Activated T-cell treated with anti-CD3 and anti-CD28 coated beads, Interleukin-2, amount 50 U/mL, for 24 hours (primary cell): ENCODE measurements around the gene RNF5.
A peak's percentile ranks its signal among the peaks of the same experiment; 100 is the strongest.
"Not testable (repeated sequence)": the region's sequence is repeated elsewhere in the genome, so short reads cannot be mapped to it uniquely, and the experiment has no call there.

Experiments
- DNase-seq: peaks from one replicate; pipeline ENCODE4 v3.0.0-alpha.2; 2020
- H3K27ac Mint-ChIP-seq: 2 replicates; pipeline ENCODE4 v1.8.0; 2020; ENCODE audit warnings: mild to moderate bottlenecking, mixed read lengths
- H3K27me3 Mint-ChIP-seq: 2 replicates; pipeline ENCODE4 v1.8.0; 2020; ENCODE audit warnings: mixed read lengths
- H3K36me3 Mint-ChIP-seq: 2 replicates; pipeline ENCODE4 v1.8.0; 2020; ENCODE audit warnings: low read depth, mixed read lengths
- H3K4me1 Mint-ChIP-seq: 2 replicates; pipeline ENCODE4 v1.8.0; 2020; ENCODE audit warnings: low read depth, mixed read lengths
- H3K4me3 Mint-ChIP-seq: 2 replicates; pipeline ENCODE4 v1.8.0; 2020; ENCODE audit warnings: mild to moderate bottlenecking, moderate library complexity, mixed read lengths
- H3K9me3 Mint-ChIP-seq: 2 replicates; pipeline ENCODE4 v1.8.0; 2020; ENCODE audit warnings: mixed read lengths

The RNF5 gene

GRCh38 chr6:32187725-32188380 lies 9.6 kb downstream of the RNF5 start:
- H3K27me3 Mint-ChIP-seq, DNase-seq, H3K9me3 Mint-ChIP-seq: not testable (repeated sequence)
- Mint-ChIP-seq H3K36me3 (peaks cover 83% of the 10 kb centered on the region), H3K4me3 (peak overlapping the region; percentile 93), H3K27ac (peak overlapping the region; percentile 92), H3K4me1 (peaks cover 67% of the 10 kb centered on the region)

GRCh38 chr6:32188381-32189068 lies 10.3 kb downstream of the RNF5 start:
- no peaks in the 10 kb centered on the region for H3K9me3 Mint-ChIP-seq
- H3K36me3 Mint-ChIP-seq: peaks cover 77% of the 10 kb centered on the region
- H3K4me3 Mint-ChIP-seq: peak overlapping the region; percentile 93
- peak overlapping the region; percentile 92 for H3K27ac Mint-ChIP-seq
- peaks cover 66% of the 10 kb centered on the region for H3K4me1 Mint-ChIP-seq
- H3K27me3 Mint-ChIP-seq: no peaks in the 10 kb centered on the region
- no peak for DNase-seq

- H3K27me3 Mint-ChIP-seq: no peaks in the 10 kb centered on the region
- H3K4me1 Mint-ChIP-seq: peaks cover 68% of the 10 kb centered on the region
These were observed 11.0 kb downstream of the RNF5 start for GRCh38 chr6:32189069-32189741.

GRCh38 chr6:32189742-32190053 lies 11.5 kb downstream of the RNF5 start:
- H3K27me3 Mint-ChIP-seq: no peaks in the 10 kb centered on the region
- peaks cover 71% of the 10 kb centered on the region for H3K4me1 Mint-ChIP-seq
- DNase-seq: no peak
- H3K27ac Mint-ChIP-seq: peak overlapping the region; percentile 92
- H3K4me3 Mint-ChIP-seq: peak overlapping the region; percentile 93
- no peaks in the 10 kb centered on the region for H3K9me3 Mint-ChIP-seq
- peaks cover 68% of the 10 kb centered on the region for H3K36me3 Mint-ChIP-seq

More at GRCh38 chr6:32189069-32189741, 11.0 kb downstream of the RNF5 start:
- peak; percentile 39 for DNase-seq
- Mint-ChIP-seq H3K4me3 (peak overlapping the region; percentile 93), H3K27ac (peak overlapping the region; percentile 92), H3K36me3 (peaks cover 70% of the 10 kb centered on the region), H3K9me3 (no peaks in the 10 kb centered on the region)

- Mint-ChIP-seq H3K27me3 (no peaks in the 10 kb centered on the region), H3K9me3 (no peaks in the 10 kb centered on the region), H3K4me3 (peak within 1 kb of the TSS; percentile 93), H3K27ac (peak within 1 kb of the TSS; percentile 99), H3K4me1 (peaks cover 77% of the 10 kb centered on the region), H3K36me3 (peaks cover 65% of the 10 kb centered on the region)
- DNase-seq: peak; percentile 84
These were observed 12.0 kb downstream of the RNF5 start, which contains the start of gene PBX2 for GRCh38 chr6:32190054-32190851. TSS of gene PBX2 (minus strand) at chr6:32190202. CDS start at chr6:32189915, 287 bp downstream.

GRCh38 chr6:32190911-32191677 lies 12.9 kb downstream of the RNF5 start:
- peak overlapping the region; percentile 99 for H3K27ac Mint-ChIP-seq
- no peak for DNase-seq
- H3K36me3 Mint-ChIP-seq: peaks cover 61% of the 10 kb centered on the region
- H3K4me1 Mint-ChIP-seq: peaks cover 71% of the 10 kb centered on the region
- peak overlapping the region; percentile 90 for H3K4me3 Mint-ChIP-seq
- H3K9me3 Mint-ChIP-seq: no peaks in the 10 kb centered on the region
- no peaks in the 10 kb centered on the region for H3K27me3 Mint-ChIP-seq

- H3K27ac Mint-ChIP-seq: peak overlapping the region; percentile 99
- DNase-seq: no peak
- H3K4me1 Mint-ChIP-seq: peaks cover 68% of the 10 kb centered on the region
- peak overlapping the region; percentile 90 for H3K4me3 Mint-ChIP-seq
- H3K9me3 Mint-ChIP-seq: no peaks in the 10 kb centered on the region
- H3K36me3 Mint-ChIP-seq: peaks cover 54% of the 10 kb centered on the region
- H3K27me3 Mint-ChIP-seq: no peaks in the 10 kb centered on the region
These were observed 13.7 kb downstream of the RNF5 start for GRCh38 chr6:32191696-32192607.

- Mint-ChIP-seq H3K4me3 (peak within 1 kb of the TSS; percentile 90), H3K27ac (peak within 1 kb of the TSS; percentile 99), H3K27me3 (no peaks in the 10 kb centered on the region), H3K36me3 (peaks cover 48% of the 10 kb centered on the region), H3K9me3 (no peaks in the 10 kb centered on the region), H3K4me1 (peaks cover 63% of the 10 kb centered on the region)
- DNase-seq: peak; percentile 69
These were observed 14.4 kb downstream of the RNF5 start, which contains the start of gene GPSM3 for GRCh38 chr6:32192608-32193039. TSS of gene GPSM3 (minus strand) at chr6:32192643. CDS start at chr6:32192513, 130 bp downstream.

GRCh38 chr6:32193096-32193495 lies 14.9 kb downstream of the RNF5 start:
- Mint-ChIP-seq H3K27ac (peak overlapping the region; percentile 99), H3K4me1 (peaks cover 58% of the 10 kb centered on the region), H3K4me3 (peak overlapping the region; percentile 90), H3K36me3 (peaks cover 43% of the 10 kb centered on the region)
- DNase-seq, H3K27me3 Mint-ChIP-seq, H3K9me3 Mint-ChIP-seq: not testable (repeated sequence)

GRCh38 chr6:32194388-32194787 lies 16.2 kb downstream of the RNF5 start:
- no peak for DNase-seq
- H3K4me1 Mint-ChIP-seq: peaks cover 47% of the 10 kb centered on the region
- H3K27ac Mint-ChIP-seq: peak overlapping the region; percentile 99
- H3K36me3 Mint-ChIP-seq: peaks cover 30% of the 10 kb centered on the region
- no peaks in the 10 kb centered on the region for H3K9me3 Mint-ChIP-seq
- peak overlapping the region; percentile 96 for H3K4me3 Mint-ChIP-seq
- no peaks in the 10 kb centered on the region for H3K27me3 Mint-ChIP-seq

- DNase-seq: no peak
- no peaks in the 10 kb centered on the region for H3K9me3 Mint-ChIP-seq
- peak overlapping the region; percentile 96 for H3K4me3 Mint-ChIP-seq
- peaks cover 29% of the 10 kb centered on the region for H3K36me3 Mint-ChIP-seq
- peak overlapping the region; percentile 99 for H3K27ac Mint-ChIP-seq
- H3K27me3 Mint-ChIP-seq: no peaks in the 10 kb centered on the region
- peaks cover 47% of the 10 kb centered on the region for H3K4me1 Mint-ChIP-seq
These were observed 16.8 kb downstream of the RNF5 start for GRCh38 chr6:32194825-32195651.

- no peaks in the 10 kb centered on the region for H3K9me3 Mint-ChIP-seq
- H3K4me1 Mint-ChIP-seq: peaks cover 45% of the 10 kb centered on the region
- DNase-seq: peak; percentile 100
- peak overlapping the region; percentile 96 for H3K4me3 Mint-ChIP-seq
- H3K36me3 Mint-ChIP-seq: peaks cover 25% of the 10 kb centered on the region
- peak overlapping the region; percentile 99 for H3K27ac Mint-ChIP-seq
- H3K27me3 Mint-ChIP-seq: no peaks in the 10 kb centered on the region
These were observed 17.4 kb downstream of the RNF5 start for GRCh38 chr6:32195652-32195901.
